Measurements from ENCODE around the gene PTGFRN. TPM values are rescaled to one million over a fixed set of nuclear protein-coding genes. Genes with fewer than 3 reads are reported as not detected.
A peak's percentile ranks its signal among the peaks of the same experiment; 100 is the strongest.

PTGFRN gene
- total RNA-seq, 1 experiment from 2014 or later: 60.6 TPM

GRCh38 chr1:116986421-116987255, 76.9 kb downstream of the PTGFRN start (continued):
- TF ChIP-seq EGR1 (IDR thresholded peaks at IDR 0.05; ENCODE audit: low read depth) (no peak), JUND (IDR thresholded peaks at IDR 0.05) (no peak), ZFX (IDR thresholded peaks at IDR 0.05) (no peak), CEBPB (IDR thresholded peaks at IDR 0.05; ENCODE audit: low read depth) (no peak)

GRCh38 chr1:116987256-116987555, 77.5 kb downstream of the PTGFRN start:
- TF ChIP-seq ZFX (IDR thresholded peaks at IDR 0.05): no peak
- no peak for TF ChIP-seq EZH2phosphoT487 (IDR thresholded peaks at IDR 0.05; ENCODE audit: borderline replicate concordance)
- TF ChIP-seq EZH2 (IDR thresholded peaks at IDR 0.05): no peak
- TF ChIP-seq SIN3A (IDR thresholded peaks at IDR 0.05; ENCODE audit: low read depth): no peak
- TF ChIP-seq YY1 (IDR thresholded peaks at IDR 0.05; ENCODE audit: extremely low read depth, insufficient replicate concordance, low read depth, low read length): no peak
- TF ChIP-seq, protein P1, sequence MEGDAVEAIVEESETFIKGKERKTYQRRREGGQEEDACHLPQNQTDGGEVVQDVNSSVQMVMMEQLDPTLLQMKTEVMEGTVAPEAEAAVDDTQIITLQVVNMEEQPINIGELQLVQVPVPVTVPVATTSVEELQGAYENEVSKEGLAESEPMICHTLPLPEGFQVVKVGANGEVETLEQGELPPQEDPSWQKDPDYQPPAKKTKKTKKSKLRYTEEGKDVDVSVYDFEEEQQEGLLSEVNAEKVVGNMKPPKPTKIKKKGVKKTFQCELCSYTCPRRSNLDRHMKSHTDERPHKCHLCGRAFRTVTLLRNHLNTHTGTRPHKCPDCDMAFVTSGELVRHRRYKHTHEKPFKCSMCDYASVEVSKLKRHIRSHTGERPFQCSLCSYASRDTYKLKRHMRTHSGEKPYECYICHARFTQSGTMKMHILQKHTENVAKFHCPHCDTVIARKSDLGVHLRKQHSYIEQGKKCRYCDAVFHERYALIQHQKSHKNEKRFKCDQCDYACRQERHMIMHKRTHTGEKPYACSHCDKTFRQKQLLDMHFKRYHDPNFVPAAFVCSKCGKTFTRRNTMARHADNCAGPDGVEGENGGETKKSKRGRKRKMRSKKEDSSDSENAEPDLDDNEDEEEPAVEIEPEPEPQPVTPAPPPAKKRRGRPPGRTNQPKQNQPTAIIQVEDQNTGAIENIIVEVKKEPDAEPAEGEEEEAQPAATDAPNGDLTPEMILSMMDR (IDR thresholded peaks at IDR 0.05 in 2 of 3, conservative IDR thresholded peaks at IDR 0.05 in 1 of 3; ENCODE audit: borderline replicate concordance in 1 of 3, insufficient read depth in 1 of 3, low read depth in 2 of 3, low read length in 2 of 3): no peak
- TF ChIP-seq, protein P2, sequence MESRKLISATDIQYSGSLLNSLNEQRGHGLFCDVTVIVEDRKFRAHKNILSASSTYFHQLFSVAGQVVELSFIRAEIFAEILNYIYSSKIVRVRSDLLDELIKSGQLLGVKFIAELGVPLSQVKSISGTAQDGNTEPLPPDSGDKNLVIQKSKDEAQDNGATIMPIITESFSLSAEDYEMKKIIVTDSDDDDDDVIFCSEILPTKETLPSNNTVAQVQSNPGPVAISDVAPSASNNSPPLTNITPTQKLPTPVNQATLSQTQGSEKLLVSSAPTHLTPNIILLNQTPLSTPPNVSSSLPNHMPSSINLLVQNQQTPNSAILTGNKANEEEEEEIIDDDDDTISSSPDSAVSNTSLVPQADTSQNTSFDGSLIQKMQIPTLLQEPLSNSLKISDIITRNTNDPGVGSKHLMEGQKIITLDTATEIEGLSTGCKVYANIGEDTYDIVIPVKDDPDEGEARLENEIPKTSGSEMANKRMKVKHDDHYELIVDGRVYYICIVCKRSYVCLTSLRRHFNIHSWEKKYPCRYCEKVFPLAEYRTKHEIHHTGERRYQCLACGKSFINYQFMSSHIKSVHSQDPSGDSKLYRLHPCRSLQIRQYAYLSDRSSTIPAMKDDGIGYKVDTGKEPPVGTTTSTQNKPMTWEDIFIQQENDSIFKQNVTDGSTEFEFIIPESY (IDR thresholded peaks at IDR 0.05; ENCODE audit: extremely low read depth, insufficient replicate concordance, low read length): no peak
- TF ChIP-seq FOSL1 (IDR thresholded peaks at IDR 0.05; ENCODE audit: low read depth): no peak
- Histone ChIP-seq H3K27me3 (ENCODE audit: insufficient read depth, low read length) (no peaks in the 10 kb centered on the region), H3K79me2 (ENCODE audit: insufficient read depth, low read length) (no peaks in the 10 kb centered on the region), H2AFZ (ENCODE audit: low read depth, low read length, poor library complexity, severe bottlenecking) (no peak overlapping the region), H3K36me3 (ENCODE audit: control insufficient read depth in 1 of 2, insufficient read depth in 2 of 2, low read length in 2 of 2) (peaks cover 0 to 2% of the 10 kb centered on the region in 2 experiments; a peak in 1 of 4 replicates), H3K4me1 (ENCODE audit: control insufficient read depth in 1 of 2, insufficient read depth in 2 of 2, low read length in 2 of 2) (peaks cover 0 to 3% of the 10 kb centered on the region in 2 experiments; a peak in 1 of 4 replicates), H4K20me1 (ENCODE audit: insufficient read depth) (no peaks in the 10 kb centered on the region), H3K9me2 (ENCODE audit: insufficient read depth) (no peaks in the 10 kb centered on the region), H3K27ac (ENCODE audit: low read depth, low read length) (no peak overlapping the region), H3K9me3 (ENCODE audit: control insufficient read depth in 1 of 2, insufficient read depth in 1 of 2, low read depth in 1 of 2, low read length in 2 of 2) (no peaks in the 10 kb centered on the region), H3K9ac (ENCODE audit: low read length) (no peak overlapping the region), H3K4me3 (replicated peaks in 1 of 2; ENCODE audit: low read depth in 1 of 2, low read length in 2 of 2) (no peak overlapping the region), H3K4me2 (ENCODE audit: low read length) (no peak overlapping the region)
- TSS peak; percentile 44 for BruUV-seq (replicated peaks)
- intact Hi-C loops (cut with micrococcal nuclease): no loop called here
- ChIA-PET CTCF (no interaction called here), POLR2A (no interaction called here), RAD21 (ENCODE audit: low non-redundant PET in 1 of 2, low total read pairs in 2 of 2, uncharacterized antibody in 2 of 2, unreplicated experiment in 2 of 2) (no interaction called here)
- ATAC-seq: no peak
- DNase-seq (ENCODE audit: low read depth, low spot score): no peak

Data from HCT116 (cell line).